CD4-positive, CD25-positive, alpha-beta regulatory T cell (primary cell): ENCODE results near the gene TIMM10. TPM values are rescaled to one million over a fixed set of nuclear protein-coding genes. Genes with fewer than 3 reads are reported as not detected.
"Not testable (repeated sequence)": the region's sequence is repeated elsewhere in the genome, so short reads cannot be mapped to it uniquely, and the experiment has no call there.

Experiments used
- ATAC-seq, 2 donors: fragments of 150-1000 bp; cut with Tn5 transposase; one replicate each; pipeline ENCODE4 v1.10.0; 2021; ENCODE audit warnings: low read depth in 2 of 2, moderate number of reproducible peaks in 2 of 2, moderate library complexity in 1 of 2
- DNase-seq, 3 donors: peaks; one replicate each; pipeline versions ENCODE4 v3.0.0 to v3.0.0-alpha.2; 2012 to 2022; ENCODE audit warnings: mixed read lengths in 1 of 3
- H3K27ac ChIP-seq: one replicate; pipeline ENCODE4 v1.7.0; 2013; ENCODE audit warnings: mild to moderate bottlenecking, low read length; ENCODE audit not compliant: insufficient read depth, poor library complexity, severe bottlenecking
- H3K27me3 ChIP-seq: one replicate; pipeline ENCODE4 v1.7.0; 2013; ENCODE audit warnings: low read length; ENCODE audit not compliant: control insufficient read depth, insufficient read depth
- H3K36me3 ChIP-seq: one replicate; pipeline ENCODE4 v1.7.0; 2013; ENCODE audit warnings: mild to moderate bottlenecking, low read length, moderate library complexity; ENCODE audit not compliant: control insufficient read depth, insufficient read depth
- H3K4me1 ChIP-seq: 2 replicates; pipeline ENCODE4 v1.7.0; 2013; ENCODE audit warnings: mild to moderate bottlenecking, low read length; ENCODE audit not compliant: insufficient read depth, control insufficient read depth, poor library complexity, severe bottlenecking
- H3K4me3 ChIP-seq: one replicate; pipeline ENCODE4 v1.7.0; 2013; ENCODE audit warnings: low read depth, mild to moderate bottlenecking, low read length, moderate library complexity
- H3K9me3 ChIP-seq, 2 experiments: 1 replicate in 1 of 2; 2 replicates in 1 of 2; pipeline ENCODE4 v1.7.0; 2013; ENCODE audit warnings: low read length in 2 of 2, mild to moderate bottlenecking in 1 of 2, moderate library complexity in 1 of 2; ENCODE audit not compliant: control insufficient read depth in 2 of 2
- H3K27ac Mint-ChIP-seq, 3 donors: one replicate each; pipeline ENCODE4 v1.8.0; 2020 to 2022; ENCODE audit warnings: mild to moderate bottlenecking in 3 of 3, mixed read lengths in 3 of 3, moderate library complexity in 2 of 3
- H3K27me3 Mint-ChIP-seq: one replicate; pipeline ENCODE4 v1.8.0; 2022; ENCODE audit warnings: mild to moderate bottlenecking, mixed read lengths
- H3K36me3 Mint-ChIP-seq: one replicate; pipeline ENCODE4 v1.8.0; 2020; ENCODE audit warnings: mixed read lengths
- H3K4me1 Mint-ChIP-seq, 4 donors: one replicate each; pipeline ENCODE4 v1.8.0; 2020 to 2022; ENCODE audit warnings: mixed read lengths in 4 of 4, mild to moderate bottlenecking in 1 of 4
- H3K4me3 Mint-ChIP-seq, 4 donors: one replicate each; pipeline ENCODE4 v1.8.0; 2020 to 2022; ENCODE audit warnings: mild to moderate bottlenecking in 4 of 4, mixed read lengths in 4 of 4, moderate library complexity in 3 of 4
- H3K9me3 Mint-ChIP-seq, 7 donors: one replicate each; pipeline ENCODE4 v1.8.0; 2020 to 2022; ENCODE audit warnings: mixed read lengths in 7 of 7, mild to moderate bottlenecking in 3 of 7, moderate library complexity in 2 of 7
- polyA plus RNA-seq, 4 donors: library from polyadenylated mRNA; unstranded; fragments of 300-500 nt; fragmentation: Illumina TruSeq; gene quantifications; one replicate each; pipeline ENCODE4 v1.2.3, GENCODE V29; 2021
- total RNA-seq: library from RNA; stranded (reverse); gene quantifications from one replicate; pipeline ENCODE4 v1.2.3, GENCODE V29; 2022

TIMM10 gene
- total and polyA plus RNA-seq, 5 donors from 2014 or later, result 21.2 to 84.7 (median 57.0) TPM

DNA sequence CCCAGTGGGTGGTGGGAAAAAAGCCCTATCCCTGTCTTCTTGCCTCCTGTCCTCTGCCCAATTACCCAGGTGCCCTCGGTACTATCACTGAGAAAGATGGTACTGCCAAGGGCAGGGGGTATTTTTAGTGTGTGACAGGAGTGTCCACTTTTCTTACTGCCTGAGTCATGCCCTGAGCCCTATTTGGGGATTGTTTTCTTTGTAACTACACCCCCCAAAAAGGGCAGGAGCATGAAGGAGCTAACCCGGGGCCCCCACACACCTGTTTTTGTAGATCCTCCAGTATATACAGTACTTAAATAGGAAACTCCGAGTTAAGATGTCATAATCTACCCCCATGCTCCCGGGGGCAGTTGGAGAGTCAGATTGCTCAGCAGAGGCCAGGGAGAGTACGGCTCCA is 10.6 kb upstream of the TIMM10 start:
- Histone ChIP-seq H3K9me3 (no peaks in the 10 kb centered on the region), H3K36me3 (no peaks in the 10 kb centered on the region), H3K27ac (no peak overlapping the region), H3K27me3 (no peaks in the 10 kb centered on the region), H3K4me3 (no peak overlapping the region), H3K4me1 (no peaks in the 10 kb centered on the region)
- H3K36me3 Mint-ChIP-seq, result peaks cover 14% of the 10 kb centered on the region
- H3K9me3 Mint-ChIP-seq, result no peaks in the 10 kb centered on the region
- no peak overlapping the region for H3K27ac Mint-ChIP-seq
- no peak overlapping the region for H3K4me3 Mint-ChIP-seq
- peaks cover 0 to 5% (median 3%) of the 10 kb centered on the region in 4 donors for H3K4me1 Mint-ChIP-seq
- DNase-seq, result no peak
- no peaks in the 10 kb centered on the region for H3K27me3 Mint-ChIP-seq
- no peak for ATAC-seq

DNA sequence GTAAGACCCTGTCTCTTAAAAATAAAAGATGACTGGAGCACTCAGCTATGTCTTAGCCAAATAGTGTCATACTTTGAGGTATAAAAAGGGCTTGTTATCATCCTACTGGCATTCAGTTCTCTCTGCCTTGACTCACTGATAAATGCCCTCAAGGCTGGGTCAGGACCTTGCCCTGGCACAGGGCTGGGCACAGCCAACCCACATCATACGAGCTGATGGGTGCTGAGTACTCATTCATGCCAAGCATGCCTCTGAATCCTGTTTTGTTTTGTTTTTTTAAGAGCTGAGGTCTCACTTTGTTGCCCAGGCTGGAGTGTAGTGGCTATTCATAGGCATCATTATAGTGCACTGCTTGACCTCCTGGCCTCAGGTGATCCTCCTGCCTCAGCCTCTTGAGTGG is 8.8 kb upstream of the TIMM10 start:
- Histone ChIP-seq H3K27ac (no peak overlapping the region), H3K9me3 (no peaks in the 10 kb centered on the region), H3K4me1 (no peaks in the 10 kb centered on the region), H3K36me3 (no peaks in the 10 kb centered on the region), H3K4me3 (no peak overlapping the region), H3K27me3 (no peaks in the 10 kb centered on the region)
- Mint-ChIP-seq H3K27me3 (no peaks in the 10 kb centered on the region), H3K4me1 (peaks cover 0 to 3% (median 1%) of the 10 kb centered on the region in 4 donors), H3K4me3 (no peak overlapping the region), H3K9me3 (no peaks in the 10 kb centered on the region), H3K27ac (no peak overlapping the region), H3K36me3 (peaks cover 16% of the 10 kb centered on the region)
- ATAC-seq (no peak), DNase-seq (no peak)

DNA sequence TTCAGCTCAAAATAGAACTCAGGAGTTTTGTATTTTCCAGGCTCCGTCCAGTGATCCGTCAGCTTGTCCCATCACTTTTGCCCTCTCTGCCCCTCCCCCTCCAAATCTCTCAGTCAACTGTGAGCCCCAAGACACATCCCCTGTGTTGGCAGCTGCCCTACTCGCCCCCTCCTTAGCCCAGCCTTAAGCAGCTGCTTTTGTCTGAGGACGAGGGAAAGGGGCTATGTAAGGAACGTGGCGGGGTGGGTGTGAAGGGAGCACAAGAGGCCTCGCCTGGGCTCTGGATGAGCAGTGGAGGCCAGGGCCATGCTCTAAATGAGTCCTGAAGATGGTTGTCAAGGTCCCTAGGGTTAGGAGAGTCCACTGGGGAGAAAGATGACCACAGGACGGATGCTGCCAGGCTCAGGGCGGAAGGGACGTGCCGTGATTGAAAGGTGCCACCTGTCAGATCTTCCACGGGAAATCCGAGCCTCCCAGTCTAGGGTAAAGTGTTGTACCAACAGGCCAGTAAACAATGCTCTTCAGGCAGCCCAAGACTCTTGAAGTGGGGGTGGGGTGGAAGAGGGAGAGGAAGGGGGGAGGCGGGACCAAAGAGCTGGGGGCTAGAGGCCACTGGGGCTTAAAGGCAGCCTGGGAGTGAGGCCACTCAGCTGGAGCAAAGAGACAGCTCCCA is 6.5 kb upstream of the TIMM10 start, which contains the start of gene SMTNL1:
TSS of gene SMTNL1 (plus strand) at position 649 of the 673 bp plus-strand sequence. CDS start 5,048 bp downstream, outside the sequence.
- no peak within 1 kb of the TSS for H3K27ac ChIP-seq
- ATAC-seq, result no peak
- H3K36me3 ChIP-seq, result no peaks in the 10 kb centered on the region
- no peaks in the 10 kb centered on the region for H3K4me1 ChIP-seq
- Mint-ChIP-seq H3K27me3 (no peaks in the 10 kb centered on the region), H3K4me1 (peaks cover 0 to 2% (median 0%) of the 10 kb centered on the region in 4 donors), H3K36me3 (peaks cover 11% of the 10 kb centered on the region), H3K4me3 (no peak within 1 kb of the TSS), H3K9me3 (no peaks in the 10 kb centered on the region), H3K27ac (no peak within 1 kb of the TSS)
- no peak within 1 kb of the TSS for H3K4me3 ChIP-seq
- no peaks in the 10 kb centered on the region for H3K27me3 ChIP-seq
- H3K9me3 ChIP-seq, result no peaks in the 10 kb centered on the region
- no peak for DNase-seq

DNA sequence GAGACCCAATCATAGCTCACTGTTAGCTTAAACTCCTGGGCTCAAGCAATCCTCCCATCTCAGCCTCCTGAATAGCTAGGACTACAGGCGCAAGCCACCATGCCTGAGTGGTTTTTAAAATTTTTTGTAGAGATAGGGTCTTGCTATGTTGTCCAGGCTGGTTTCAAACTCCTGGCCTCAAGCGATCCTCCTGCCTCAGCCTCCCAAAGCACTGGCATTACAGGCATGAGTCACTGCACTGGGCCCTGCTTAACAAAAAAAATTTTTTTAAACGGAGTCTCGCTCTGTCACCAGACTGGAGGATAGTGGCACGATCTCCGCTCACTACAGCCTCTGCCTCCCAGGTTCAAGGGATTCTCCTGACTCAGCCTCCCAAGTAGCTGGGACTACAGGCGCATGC is 3.9 kb upstream of the TIMM10 start:
- H3K4me1 Mint-ChIP-seq, result peaks cover 5 to 26% (median 15%) of the 10 kb centered on the region in 4 donors
- not testable (repeated sequence) for H3K9me3 Mint-ChIP-seq, H3K27me3 ChIP-seq, H3K9me3 ChIP-seq, H3K27me3 Mint-ChIP-seq, ATAC-seq, H3K27ac Mint-ChIP-seq, H3K36me3 Mint-ChIP-seq, DNase-seq, H3K27ac ChIP-seq, H3K36me3 ChIP-seq, H3K4me3 ChIP-seq
- peak overlapping the region in 1 of 4 donors; percentile 45 for H3K4me3 Mint-ChIP-seq
- H3K4me1 ChIP-seq, result peaks cover 22% of the 10 kb centered on the region

DNA sequence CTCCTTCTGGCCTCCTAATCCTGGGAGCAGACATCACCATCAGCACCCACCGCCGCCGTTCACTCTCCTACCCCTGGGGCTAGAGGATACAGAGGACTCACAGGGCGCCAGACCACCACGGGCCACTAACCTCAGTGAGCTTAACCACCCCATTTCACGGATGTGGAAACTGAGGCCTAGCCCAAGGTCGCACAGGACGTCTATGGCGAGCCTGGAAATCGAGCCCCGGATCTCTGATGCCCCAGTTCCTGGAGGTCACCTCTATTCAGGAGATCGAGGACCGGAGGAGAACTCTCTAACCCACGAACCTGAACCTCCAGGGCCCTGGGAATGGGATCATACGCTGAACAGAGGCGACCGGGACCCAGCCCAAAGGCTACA is 349 bp downstream of the TIMM10 start:
- Histone ChIP-seq H3K27ac (peak overlapping the region; percentile 90), H3K36me3 (peaks cover 6% of the 10 kb centered on the region), H3K27me3 (no peaks in the 10 kb centered on the region), H3K9me3 (no peaks in the 10 kb centered on the region), H3K4me1 (peaks cover 23% of the 10 kb centered on the region), H3K4me3 (peak overlapping the region; percentile 91)
- peak overlapping the region; percentile 92 to 98 (median 94) for H3K27ac Mint-ChIP-seq
- H3K4me3 Mint-ChIP-seq, result peak overlapping the region; percentile 85 to 95 (median 93)
- H3K36me3 Mint-ChIP-seq, result peaks cover under 1% of the 10 kb centered on the region
- DNase-seq, result no peak
- ATAC-seq, result no peak
- no peaks in the 10 kb centered on the region for H3K27me3 Mint-ChIP-seq
- no peaks in the 10 kb centered on the region for H3K9me3 Mint-ChIP-seq
- peaks cover 8 to 36% (median 21%) of the 10 kb centered on the region in 4 donors for H3K4me1 Mint-ChIP-seq

DNA sequence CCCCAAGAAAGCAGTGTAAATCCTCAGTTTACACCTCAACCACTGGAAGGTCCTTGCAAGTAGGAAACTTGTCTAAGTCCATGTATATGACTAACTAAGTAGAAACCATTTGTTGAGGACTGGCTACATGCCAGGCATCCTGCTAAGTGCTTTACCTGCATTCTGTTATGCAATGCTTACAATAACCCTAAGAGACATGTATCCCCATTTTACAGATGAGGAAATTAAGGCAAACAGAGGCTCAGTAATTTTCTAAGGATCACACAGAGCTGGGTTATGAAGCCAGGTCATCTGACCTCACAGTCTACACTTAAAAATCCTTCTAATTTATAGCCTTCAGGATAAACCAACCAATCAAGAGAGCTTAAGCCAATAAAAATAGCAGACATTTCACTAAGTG is 1.5 kb downstream of the TIMM10 start:
- peaks cover 5% of the 10 kb centered on the region for H3K36me3 Mint-ChIP-seq
- H3K27me3 ChIP-seq, result no peaks in the 10 kb centered on the region
- H3K4me3 ChIP-seq, result no peak overlapping the region
- H3K36me3 ChIP-seq, result peaks cover 6% of the 10 kb centered on the region
- no peak for DNase-seq
- peaks cover 23% of the 10 kb centered on the region for H3K4me1 ChIP-seq
- no peak overlapping the region for H3K27ac Mint-ChIP-seq
- no peak overlapping the region for H3K27ac ChIP-seq
- H3K4me3 Mint-ChIP-seq, result peak overlapping the region in 1 of 4 donors; percentile 85
- peaks cover 8 to 36% (median 21%) of the 10 kb centered on the region in 4 donors for H3K4me1 Mint-ChIP-seq
- ATAC-seq, result no peak
- H3K9me3 Mint-ChIP-seq, result no peaks in the 10 kb centered on the region
- H3K9me3 ChIP-seq, result no peaks in the 10 kb centered on the region
- H3K27me3 Mint-ChIP-seq, result no peaks in the 10 kb centered on the region

DNA sequence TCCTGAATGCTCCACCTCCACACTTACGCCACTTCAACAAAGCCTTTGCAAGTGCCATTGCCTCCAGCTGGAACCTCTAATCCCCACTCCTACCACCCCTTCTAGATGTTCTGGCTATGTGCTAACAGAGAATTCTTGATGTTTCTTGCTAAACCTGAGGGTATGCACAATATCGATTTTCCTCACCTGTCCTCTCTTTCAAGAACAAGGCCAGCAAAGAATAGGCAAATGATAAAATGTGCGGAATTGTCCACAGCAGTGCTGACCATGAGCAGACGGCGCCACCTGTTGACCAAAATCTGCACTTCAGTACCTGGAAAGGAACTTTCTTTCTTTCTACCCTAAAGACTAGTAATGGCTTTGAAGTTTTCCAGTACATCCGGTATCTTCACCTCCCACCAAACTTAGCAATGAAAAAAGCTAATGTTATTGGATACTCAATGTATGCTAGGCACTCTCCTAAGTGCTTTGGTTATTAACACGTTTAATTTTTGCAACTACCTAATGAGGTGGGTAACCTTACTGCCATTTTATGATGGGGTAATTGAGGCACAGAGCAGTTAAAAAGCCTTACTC is 3.4 kb downstream of the TIMM10 start:
- no peaks in the 10 kb centered on the region for H3K27me3 Mint-ChIP-seq
- Histone ChIP-seq H3K27me3 (no peaks in the 10 kb centered on the region), H3K9me3 (no peaks in the 10 kb centered on the region), H3K27ac (no peak overlapping the region), H3K4me3 (no peak overlapping the region), H3K4me1 (peaks cover 23% of the 10 kb centered on the region), H3K36me3 (peaks cover 6% of the 10 kb centered on the region)
- DNase-seq (peak; percentile 55 to 75 (median 68)), ATAC-seq (no peak)
- peak overlapping the region in 1 of 3 donors; percentile 56 for H3K27ac Mint-ChIP-seq
- peaks cover 5% of the 10 kb centered on the region for H3K36me3 Mint-ChIP-seq
- peak overlapping the region in 2 of 4 donors; percentile 55 to 79 for H3K4me3 Mint-ChIP-seq
- H3K9me3 Mint-ChIP-seq, result no peaks in the 10 kb centered on the region
- H3K4me1 Mint-ChIP-seq, result peaks cover 7 to 36% (median 21%) of the 10 kb centered on the region in 4 donors

DNA sequence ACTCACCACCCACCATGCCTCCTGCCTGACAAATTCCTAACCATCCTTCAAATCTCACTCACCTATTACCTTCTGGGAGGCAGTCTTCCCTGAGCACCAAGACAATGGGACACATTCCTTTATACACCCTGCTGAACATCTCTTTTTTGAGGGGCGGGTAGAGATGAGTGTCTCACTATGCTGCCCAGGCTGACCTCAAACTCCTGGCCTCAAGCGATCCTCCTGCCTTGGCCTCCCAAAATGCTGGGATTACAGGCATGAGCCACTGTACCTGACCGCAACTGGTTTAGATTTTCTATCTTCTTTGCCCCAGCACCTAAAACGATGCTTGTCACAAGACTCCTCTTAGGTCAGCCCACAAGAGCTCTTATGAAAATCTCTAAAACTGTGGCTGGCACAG is 7.1 kb downstream of the TIMM10 start:
- Mint-ChIP-seq H3K9me3 (no peaks in the 10 kb centered on the region), H3K4me1 (peaks cover 5 to 8% (median 6%) of the 10 kb centered on the region in 4 donors), H3K36me3 (peaks cover 5% of the 10 kb centered on the region), H3K4me3 (peak overlapping the region in 1 of 4 donors; percentile 46), H3K27me3 (no peaks in the 10 kb centered on the region), H3K27ac (peak overlapping the region in 1 of 3 donors; percentile 12)
- Histone ChIP-seq H3K4me1 (no peaks in the 10 kb centered on the region), H3K27ac (no peak overlapping the region), H3K27me3 (no peaks in the 10 kb centered on the region), H3K36me3 (no peaks in the 10 kb centered on the region), H3K4me3 (no peak overlapping the region), H3K9me3 (no peaks in the 10 kb centered on the region)
- DNase-seq, result no peak
- no peak for ATAC-seq
